ENCODE results near the gene NPSR1. TPM values are rescaled to one million over a fixed set of nuclear protein-coding genes. Genes with fewer than 3 reads are reported as not detected.

NPSR1 gene
- total and polyA plus RNA-seq, 8 donors: not detected

DNA sequence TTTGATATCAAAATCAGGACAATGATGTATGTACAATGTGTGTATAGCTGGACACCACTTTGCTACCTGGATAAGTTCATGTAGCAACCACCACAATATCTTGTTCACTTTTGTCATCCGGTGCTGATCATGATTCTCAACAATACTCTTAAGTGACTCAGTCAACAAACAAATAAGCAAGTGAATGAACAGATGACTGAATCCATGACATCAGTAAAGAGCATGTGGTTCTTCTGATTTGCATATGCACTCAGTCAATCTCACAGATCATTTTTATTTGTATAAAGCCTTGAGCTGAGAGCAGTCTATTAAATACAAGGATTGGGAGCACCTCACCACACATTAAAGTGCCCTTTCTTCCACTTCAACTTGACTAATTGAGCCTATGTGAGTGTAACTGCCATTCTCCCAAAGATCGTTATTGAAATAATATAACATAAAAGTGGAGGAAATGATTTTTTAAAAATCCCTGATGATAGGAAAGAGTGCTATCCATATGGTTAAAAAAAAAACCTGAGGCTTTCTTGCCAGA, 69.5 kb downstream of the NPSR1 start:
- no peaks in the 10 kb centered on the region for H3K27me3 ChIP-seq
- no peaks in the 10 kb centered on the region for H3K9me3 ChIP-seq
- ATAC-seq (no peak), DNase-seq (no peak)
- intact Hi-C loops (cut with DNase I): no loop called here
- no peaks in the 10 kb centered on the region for H3K36me3 ChIP-seq
- H3K4me1 ChIP-seq: no peaks in the 10 kb centered on the region
- TF ChIP-seq, protein P1, sequence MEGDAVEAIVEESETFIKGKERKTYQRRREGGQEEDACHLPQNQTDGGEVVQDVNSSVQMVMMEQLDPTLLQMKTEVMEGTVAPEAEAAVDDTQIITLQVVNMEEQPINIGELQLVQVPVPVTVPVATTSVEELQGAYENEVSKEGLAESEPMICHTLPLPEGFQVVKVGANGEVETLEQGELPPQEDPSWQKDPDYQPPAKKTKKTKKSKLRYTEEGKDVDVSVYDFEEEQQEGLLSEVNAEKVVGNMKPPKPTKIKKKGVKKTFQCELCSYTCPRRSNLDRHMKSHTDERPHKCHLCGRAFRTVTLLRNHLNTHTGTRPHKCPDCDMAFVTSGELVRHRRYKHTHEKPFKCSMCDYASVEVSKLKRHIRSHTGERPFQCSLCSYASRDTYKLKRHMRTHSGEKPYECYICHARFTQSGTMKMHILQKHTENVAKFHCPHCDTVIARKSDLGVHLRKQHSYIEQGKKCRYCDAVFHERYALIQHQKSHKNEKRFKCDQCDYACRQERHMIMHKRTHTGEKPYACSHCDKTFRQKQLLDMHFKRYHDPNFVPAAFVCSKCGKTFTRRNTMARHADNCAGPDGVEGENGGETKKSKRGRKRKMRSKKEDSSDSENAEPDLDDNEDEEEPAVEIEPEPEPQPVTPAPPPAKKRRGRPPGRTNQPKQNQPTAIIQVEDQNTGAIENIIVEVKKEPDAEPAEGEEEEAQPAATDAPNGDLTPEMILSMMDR (IDR thresholded peaks at IDR 0.05): no peak
- no peak overlapping the region for H3K4me3 ChIP-seq
- H3K27ac ChIP-seq: no peak overlapping the region

DNA sequence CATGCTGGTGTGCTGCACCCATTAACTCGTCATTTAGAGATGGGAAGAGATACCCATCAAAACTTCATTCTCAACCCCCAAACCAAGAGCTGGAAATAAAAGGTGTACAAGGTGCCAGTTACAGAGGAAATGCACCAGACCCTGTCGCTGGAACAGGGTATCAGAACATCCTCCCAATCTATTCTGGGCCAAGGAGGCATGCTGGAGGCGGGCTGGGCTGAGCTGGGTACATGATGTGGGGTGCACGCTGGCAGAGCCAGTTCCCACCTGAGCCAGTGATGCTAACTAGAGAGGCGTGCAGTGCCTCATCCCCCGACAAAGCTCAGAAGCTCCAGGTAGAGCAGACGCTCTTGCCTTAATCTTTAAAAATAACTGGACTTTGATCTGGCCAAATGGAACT, 70.1 kb downstream of the NPSR1 start:
- DNase-seq (no peak), ATAC-seq (no peak)
- intact Hi-C loops (cut with DNase I): no loop called here
- H3K9me3 ChIP-seq: no peaks in the 10 kb centered on the region
- no peaks in the 10 kb centered on the region for H3K4me1 ChIP-seq
- no peak overlapping the region for H3K27ac ChIP-seq
- no peak overlapping the region for H3K4me3 ChIP-seq
- no peaks in the 10 kb centered on the region for H3K27me3 ChIP-seq
- TF ChIP-seq, protein P1 (IDR thresholded peaks at IDR 0.05): no peak
- H3K36me3 ChIP-seq: no peaks in the 10 kb centered on the region

DNA sequence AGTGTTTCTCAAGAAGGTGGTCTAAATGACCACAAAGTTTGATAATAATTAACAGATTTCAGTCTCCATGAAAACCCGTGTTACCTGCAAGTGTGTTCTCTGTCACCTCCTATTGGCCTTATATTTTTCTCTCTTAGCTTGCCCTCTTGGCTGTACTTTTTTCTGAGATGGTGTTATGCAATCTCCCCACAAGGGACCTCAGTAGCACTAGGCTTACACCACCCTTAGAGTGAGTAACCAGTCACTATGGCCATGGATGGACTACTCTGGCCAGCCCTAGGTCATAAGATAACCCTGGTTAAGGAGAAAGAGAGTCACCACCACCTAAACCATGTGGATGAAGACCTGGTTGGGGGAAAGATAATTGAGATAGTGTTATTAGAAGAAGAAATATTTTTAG, 76.8 kb downstream of the NPSR1 start:
- no peaks in the 10 kb centered on the region for H3K9me3 ChIP-seq
- H3K27me3 ChIP-seq: no peaks in the 10 kb centered on the region
- no peak for DNase-seq
- H3K36me3 ChIP-seq: no peaks in the 10 kb centered on the region
- no peak overlapping the region for H3K27ac ChIP-seq
- intact Hi-C loops (cut with DNase I): no loop called here
- no peak for ATAC-seq
- TF ChIP-seq, protein P1 (IDR thresholded peaks at IDR 0.05): no peak
- H3K4me3 ChIP-seq: no peak overlapping the region
- H3K4me1 ChIP-seq: no peaks in the 10 kb centered on the region

DNA sequence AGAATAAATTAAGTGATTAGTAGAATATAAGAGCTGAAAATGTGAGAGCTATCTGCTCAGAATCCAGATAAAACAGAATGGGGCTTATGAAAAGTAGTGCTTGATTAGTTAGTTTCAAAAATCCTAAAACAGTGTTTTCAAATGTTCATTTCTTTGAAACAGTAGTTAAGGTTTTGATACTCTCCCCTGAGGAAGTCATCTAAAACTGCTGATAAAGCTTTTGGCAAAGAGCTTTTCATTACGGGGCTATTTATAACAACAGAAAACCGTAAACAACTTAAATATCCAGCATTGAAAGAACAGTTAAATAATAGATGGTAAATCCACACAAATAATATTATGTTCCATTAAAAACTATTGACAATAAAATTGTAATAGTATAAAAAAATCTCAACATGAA, 77.5 kb downstream of the NPSR1 start:
- H3K27ac ChIP-seq: no peak overlapping the region
- intact Hi-C loops (cut with DNase I): no loop called here
- H3K4me3 ChIP-seq: no peak overlapping the region
- no peaks in the 10 kb centered on the region for H3K4me1 ChIP-seq
- H3K27me3 ChIP-seq: no peaks in the 10 kb centered on the region
- H3K36me3 ChIP-seq: no peaks in the 10 kb centered on the region
- TF ChIP-seq, protein P1 (IDR thresholded peaks at IDR 0.05): no peak
- H3K9me3 ChIP-seq: no peaks in the 10 kb centered on the region
- ATAC-seq (no peak), DNase-seq (no peak)

DNA sequence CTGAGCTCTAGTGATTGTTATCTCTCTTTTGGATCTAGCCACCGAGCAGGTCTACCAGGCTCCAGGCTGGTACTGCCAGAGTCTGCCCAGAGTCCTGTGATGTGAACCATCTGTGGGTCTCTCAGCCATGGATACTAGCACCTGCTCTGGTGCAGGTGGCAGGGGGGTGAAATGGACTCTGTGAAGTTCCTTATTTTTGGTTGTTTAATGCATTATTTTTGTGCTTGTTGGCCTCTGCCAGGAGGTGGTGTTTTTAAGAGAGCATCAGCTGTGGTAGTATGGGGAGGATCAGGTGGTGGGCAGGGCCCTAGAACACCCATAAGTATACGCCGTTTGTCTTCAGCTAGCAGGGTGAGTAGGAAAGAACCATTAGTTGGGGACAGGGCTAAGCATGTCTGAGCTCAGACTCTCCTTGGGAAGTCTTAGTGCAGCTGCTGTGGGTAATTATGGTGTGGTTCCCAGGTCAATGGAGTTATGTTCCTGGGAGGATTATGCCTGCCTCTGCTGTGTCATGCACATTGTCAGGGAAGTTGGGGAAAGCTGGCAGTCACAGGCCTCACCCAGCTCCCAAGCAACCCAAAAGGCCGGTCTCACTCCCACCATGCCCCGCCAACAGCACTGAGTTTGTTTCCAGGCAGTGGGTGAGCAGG, 81.8 kb downstream of the NPSR1 start:
- intact Hi-C loops (cut with DNase I): no loop called here
- ATAC-seq (no peak), DNase-seq (no peak)
- H3K27ac ChIP-seq: no peak overlapping the region
- TF ChIP-seq, protein P1 (IDR thresholded peaks at IDR 0.05): no peak
- no peak overlapping the region for H3K4me3 ChIP-seq
- no peaks in the 10 kb centered on the region for H3K36me3 ChIP-seq
- no peaks in the 10 kb centered on the region for H3K27me3 ChIP-seq
- H3K9me3 ChIP-seq: peaks cover 0 to 12% of the 10 kb centered on the region in 2 donors
- H3K4me1 ChIP-seq: no peaks in the 10 kb centered on the region
